ENCODE measurements around the gene TNF. TPM values are rescaled to one million over a fixed set of nuclear protein-coding genes. Genes with fewer than 3 reads are reported as not detected.
A peak's percentile ranks its signal among the peaks of the same experiment; 100 is the strongest.
"Not testable (repeated sequence)": the region's sequence is repeated elsewhere in the genome, so short reads cannot be mapped to it uniquely, and the experiment has no call there.

Gene TNF
- polyA plus RNA-seq, 3 donors = 7.1 to 13.7 (median 9.6) TPM

DNA sequence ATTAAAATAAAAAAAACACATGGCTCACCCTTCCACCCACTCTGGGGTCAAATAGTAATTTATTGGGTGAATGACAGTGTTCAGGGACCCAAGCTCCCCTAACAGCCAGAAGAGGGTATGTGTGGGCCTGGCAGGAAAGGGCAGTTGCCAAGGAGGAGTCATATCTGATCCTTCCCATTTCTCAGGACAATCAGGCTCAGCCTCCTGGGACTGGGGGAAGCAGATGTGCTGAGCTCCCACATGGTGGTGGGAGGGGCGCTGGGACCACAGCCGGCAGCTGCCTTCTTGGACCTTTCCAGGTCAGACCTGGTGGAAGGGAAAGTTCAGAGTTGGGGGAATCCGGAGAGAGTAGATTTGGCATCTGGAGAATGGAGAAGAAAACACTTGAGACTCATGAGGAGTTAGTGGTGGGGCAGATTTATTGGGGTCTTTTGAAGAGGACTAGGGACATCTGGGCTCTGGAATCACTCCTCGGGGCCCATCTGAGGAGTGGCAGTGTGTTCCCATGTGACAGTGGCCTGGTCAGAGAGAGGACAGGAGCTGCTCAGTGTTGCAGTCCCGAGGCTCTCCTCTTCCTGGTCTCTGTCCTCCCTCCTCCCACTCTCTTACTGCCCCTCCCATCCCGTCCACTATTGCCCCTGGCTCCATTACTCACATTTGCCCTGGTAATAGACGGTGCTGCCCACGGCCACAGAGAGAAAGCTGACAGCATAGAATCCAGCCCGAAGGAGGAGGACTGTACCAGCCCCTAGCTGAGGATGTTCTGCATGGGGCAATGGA lies 13.7 kb downstream of the TNF start:
- Mint-ChIP-seq H3K9me3 (peaks cover 0 to 4% (median 0%) of the 10 kb centered on the region in 7 donors), H3K4me1 (peaks cover 73% of the 10 kb centered on the region), H3K27ac (peak overlapping the region; percentile 62 to 97 (median 79)), H3K4me3 (peak overlapping the region; percentile 71 to 77), H3K27me3 (ENCODE audit: low read depth in 3 of 3) (peaks cover 0 to 6% (median 3%) of the 10 kb centered on the region in 3 donors), H3K36me3 (peaks cover 32% of the 10 kb centered on the region in 2 donors)
- Histone ChIP-seq H3K79me2 (ENCODE audit: insufficient read depth, low read length) (peaks cover 43% of the 10 kb centered on the region), H3K36me3 (replicated peaks in 1 of 2; ENCODE audit: control insufficient read depth in 1 of 2, insufficient read depth in 2 of 2, low read length in 2 of 2) (peaks cover 12 to 23% of the 10 kb centered on the region in 2 donors), H3K9me3 (replicated peaks in 1 of 2; ENCODE audit: control insufficient read depth in 1 of 2, insufficient read depth in 1 of 2, low read length in 2 of 2) (no peaks in the 10 kb centered on the region), H3K4me2 (replicated peaks; ENCODE audit: extremely low read depth, low read length, poor library complexity, severe bottlenecking) (peak overlapping the region; percentile 99), H3K4me3 (replicated peaks in 1 of 3; ENCODE audit: low read depth in 2 of 3, low read length in 3 of 3) (peak overlapping the region in 2 of 3 experiments; percentile 61 to 98), H3K4me1 (ENCODE audit: control insufficient read depth in 1 of 2, insufficient read depth in 2 of 2, low read length in 2 of 2) (peaks cover 52 to 69% of the 10 kb centered on the region in 2 donors), H3K9ac (ENCODE audit: insufficient read depth, low read length, poor library complexity, severe bottlenecking) (peak overlapping the region; percentile 73), H3K27me3 (ENCODE audit: control insufficient read depth in 2 of 2, insufficient read depth in 2 of 2, low read length in 2 of 2) (no peaks in the 10 kb centered on the region), H3K27ac (ENCODE audit: low read depth in 1 of 2, low read length in 2 of 2) (peak overlapping the region in 1 of 2 donors; percentile 85), H2AFZ (ENCODE audit: insufficient read depth, low read depth, low read length, poor library complexity, severe bottlenecking) (no peak overlapping the region), H4K20me1 (ENCODE audit: insufficient read depth, low read length) (peaks cover 34% of the 10 kb centered on the region)
- no peak for DNase-seq
- 30% methylated on average over 3 of the region's 9 CpGs for WGBS (ENCODE audit: insufficient coverage)
- TF ChIP-seq, protein P1, sequence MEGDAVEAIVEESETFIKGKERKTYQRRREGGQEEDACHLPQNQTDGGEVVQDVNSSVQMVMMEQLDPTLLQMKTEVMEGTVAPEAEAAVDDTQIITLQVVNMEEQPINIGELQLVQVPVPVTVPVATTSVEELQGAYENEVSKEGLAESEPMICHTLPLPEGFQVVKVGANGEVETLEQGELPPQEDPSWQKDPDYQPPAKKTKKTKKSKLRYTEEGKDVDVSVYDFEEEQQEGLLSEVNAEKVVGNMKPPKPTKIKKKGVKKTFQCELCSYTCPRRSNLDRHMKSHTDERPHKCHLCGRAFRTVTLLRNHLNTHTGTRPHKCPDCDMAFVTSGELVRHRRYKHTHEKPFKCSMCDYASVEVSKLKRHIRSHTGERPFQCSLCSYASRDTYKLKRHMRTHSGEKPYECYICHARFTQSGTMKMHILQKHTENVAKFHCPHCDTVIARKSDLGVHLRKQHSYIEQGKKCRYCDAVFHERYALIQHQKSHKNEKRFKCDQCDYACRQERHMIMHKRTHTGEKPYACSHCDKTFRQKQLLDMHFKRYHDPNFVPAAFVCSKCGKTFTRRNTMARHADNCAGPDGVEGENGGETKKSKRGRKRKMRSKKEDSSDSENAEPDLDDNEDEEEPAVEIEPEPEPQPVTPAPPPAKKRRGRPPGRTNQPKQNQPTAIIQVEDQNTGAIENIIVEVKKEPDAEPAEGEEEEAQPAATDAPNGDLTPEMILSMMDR (IDR thresholded peaks at IDR 0.05) = no peak
- intact Hi-C loops (cut with micrococcal nuclease) = no loop called here

DNA sequence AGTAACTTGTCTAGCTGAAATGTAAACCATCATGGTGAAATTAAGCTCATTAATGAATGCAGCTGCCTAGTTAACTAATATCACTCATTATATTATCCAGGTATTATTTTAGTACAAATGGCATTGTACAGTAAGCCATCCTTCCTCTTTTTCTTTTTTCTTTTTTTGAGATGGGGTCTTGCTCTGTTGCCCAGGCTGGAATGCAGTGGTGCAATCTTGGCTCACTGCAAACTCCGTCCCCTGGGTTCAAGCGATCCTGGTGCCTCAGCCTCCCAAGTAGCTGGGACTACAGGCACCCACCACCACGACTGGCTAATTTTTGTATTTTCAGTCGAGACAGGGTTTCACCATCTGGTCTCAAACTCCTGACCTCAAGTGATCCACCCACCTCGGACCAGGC lies 15.3 kb downstream of the TNF start:
- H3K27me3 Mint-ChIP-seq (ENCODE audit: low read depth in 3 of 3); H3K27ac ChIP-seq (ENCODE audit: low read depth in 1 of 2, low read length in 2 of 2); DNase-seq; H3K4me3 Mint-ChIP-seq; H3K9me3 ChIP-seq (replicated peaks in 1 of 2; ENCODE audit: control insufficient read depth in 1 of 2, insufficient read depth in 1 of 2, low read length in 2 of 2); H3K27me3 ChIP-seq (ENCODE audit: control insufficient read depth in 2 of 2, insufficient read depth in 2 of 2, low read length in 2 of 2); H3K9me3 Mint-ChIP-seq; H2AFZ ChIP-seq (ENCODE audit: insufficient read depth, low read depth, low read length, poor library complexity, severe bottlenecking); H3K4me2 ChIP-seq (replicated peaks; ENCODE audit: extremely low read depth, low read length, poor library complexity, severe bottlenecking); H3K4me3 ChIP-seq (replicated peaks in 1 of 3; ENCODE audit: low read depth in 2 of 3, low read length in 3 of 3); H3K9ac ChIP-seq (ENCODE audit: insufficient read depth, low read length, poor library complexity, severe bottlenecking); intact Hi-C loops (cut with micrococcal nuclease): not testable (repeated sequence)
- Histone ChIP-seq H3K79me2 (ENCODE audit: insufficient read depth, low read length) (peaks cover 36% of the 10 kb centered on the region), H4K20me1 (ENCODE audit: insufficient read depth, low read length) (peaks cover 34% of the 10 kb centered on the region), H3K36me3 (replicated peaks in 1 of 2; ENCODE audit: control insufficient read depth in 1 of 2, insufficient read depth in 2 of 2, low read length in 2 of 2) (peaks cover 12 to 23% of the 10 kb centered on the region in 2 donors), H3K4me1 (ENCODE audit: control insufficient read depth in 1 of 2, insufficient read depth in 2 of 2, low read length in 2 of 2) (peaks cover 36 to 61% of the 10 kb centered on the region in 2 donors)
- H3K4me1 Mint-ChIP-seq = peaks cover 62% of the 10 kb centered on the region
- peaks cover 32% of the 10 kb centered on the region in 2 donors for H3K36me3 Mint-ChIP-seq
- WGBS (ENCODE audit: insufficient coverage) = 80% methylated on average over 4 of the region's 5 CpGs
- peak overlapping the region in 4 of 7 donors; percentile 37 to 79 (median 55) for H3K27ac Mint-ChIP-seq
